NCI-H2081 treated with DMSO at 0.1 percent for 48 hours (cell line): ENCODE data around the gene TMEM132E.

Source experiments
- DNase-seq: peaks from one replicate; lab custom pipeline; 2025; lab: John Stamatoyannopoulos, UW

TMEM132E gene

GRCh38 chr17:34601416-34601815 is 22.0 kb downstream of the TMEM132E start:
- DNase-seq, result no peak

DNA sequence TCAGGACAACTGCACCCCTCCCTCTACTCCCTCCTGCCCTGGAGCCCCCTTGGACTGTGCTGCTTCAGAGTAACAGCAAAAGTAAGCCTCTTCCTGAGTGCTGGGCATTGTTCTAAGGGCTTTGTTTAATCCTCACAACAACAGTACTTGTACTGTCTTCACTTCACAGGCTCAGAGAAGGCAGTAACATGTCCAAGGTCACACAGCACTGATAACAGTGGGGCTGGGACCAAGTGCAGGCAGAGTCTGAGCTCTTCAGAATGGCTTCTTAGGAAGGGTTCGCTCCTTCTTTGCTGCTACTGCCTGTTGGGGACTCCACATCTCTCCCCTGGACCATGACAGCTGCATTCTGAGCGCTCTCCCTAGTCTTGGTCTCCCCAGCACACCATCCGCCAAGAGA is 24.6 kb downstream of the TMEM132E start:
- DNase-seq, result no peak

- DNase-seq, result no peak
Observed at GRCh38 chr17:34606763-34607162, 27.4 kb downstream of the TMEM132E start.

GRCh38 chr17:34607917-34608316 is 28.5 kb downstream of the TMEM132E start:
- DNase-seq, result no peak

- no peak for DNase-seq
Observed at GRCh38 chr17:34609210-34609609, 29.8 kb downstream of the TMEM132E start.

DNA sequence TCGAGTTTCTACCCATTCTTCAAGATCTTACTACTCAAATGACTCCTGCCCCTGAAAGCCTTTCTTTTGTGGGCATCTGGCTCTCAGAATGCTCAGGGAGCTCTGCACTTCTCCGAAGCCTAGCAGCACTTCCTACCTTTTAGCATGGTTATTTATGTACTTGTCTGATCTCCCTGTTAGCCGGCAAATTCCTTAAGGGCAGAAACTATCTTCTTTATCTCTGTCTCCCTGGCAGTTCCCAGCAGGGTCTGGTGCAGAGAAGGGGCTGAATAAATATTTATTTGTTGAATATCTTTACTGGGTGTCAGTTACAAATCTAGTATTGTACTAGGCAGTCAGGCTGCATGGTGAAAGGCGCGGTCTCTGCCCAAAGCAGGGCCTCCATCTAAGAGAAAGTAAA is 30.7 kb downstream of the TMEM132E start:
- no peak for DNase-seq

- DNase-seq, result no peak
Observed at GRCh38 chr17:34610506-34610905, 31.1 kb downstream of the TMEM132E start.

GRCh38 chr17:34613064-34614019 is 34.0 kb downstream of the TMEM132E start:
- DNase-seq, result no peak

DNA sequence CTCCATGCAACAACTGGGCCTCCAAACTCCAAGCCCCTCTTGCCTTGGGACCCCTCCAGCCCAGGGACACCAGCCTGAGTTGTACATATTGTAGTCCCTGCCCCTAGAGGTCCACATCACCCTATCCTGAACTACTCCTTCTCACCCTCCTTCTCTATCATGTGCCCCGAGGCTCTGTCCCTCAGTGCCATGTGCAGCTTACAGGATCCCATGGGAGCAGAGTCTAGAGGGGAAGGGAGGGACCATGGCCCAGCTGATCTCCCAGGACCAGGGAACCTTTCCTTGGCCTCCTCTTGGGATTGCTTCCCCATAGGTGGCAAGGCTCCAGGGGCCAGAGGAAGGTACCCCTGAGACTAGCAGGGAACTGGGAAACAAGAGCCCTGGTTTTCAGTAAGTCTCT is 35.3 kb downstream of the TMEM132E start:
- DNase-seq, result no peak

- DNase-seq, result no peak
Observed at GRCh38 chr17:34615326-34615725, 35.9 kb downstream of the TMEM132E start.

GRCh38 chr17:34616148-34616547 is 36.8 kb downstream of the TMEM132E start:
- DNase-seq, result no peak

DNA sequence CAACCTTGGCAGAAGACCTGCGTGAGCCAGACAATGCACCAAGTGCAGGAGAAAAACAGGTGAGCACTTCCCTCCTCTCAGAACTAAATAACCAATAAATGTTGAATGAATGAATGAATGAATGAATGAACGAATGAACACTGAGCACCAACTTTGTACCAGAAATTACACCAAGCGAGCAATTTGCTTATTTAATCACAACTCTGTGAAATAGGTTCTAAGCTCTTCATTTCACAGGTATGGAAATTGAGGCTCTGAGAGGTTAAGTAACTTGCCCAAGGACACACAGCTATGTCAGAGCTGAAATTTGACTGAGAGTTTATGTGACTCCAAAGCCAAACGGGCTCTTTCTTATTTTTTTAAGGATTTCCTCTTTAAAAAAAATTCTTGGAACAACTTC is 38.0 kb downstream of the TMEM132E start:
- no peak for DNase-seq

GRCh38 chr17:34619687-34620217 is 40.4 kb downstream of the TMEM132E start:
- no peak for DNase-seq

DNA sequence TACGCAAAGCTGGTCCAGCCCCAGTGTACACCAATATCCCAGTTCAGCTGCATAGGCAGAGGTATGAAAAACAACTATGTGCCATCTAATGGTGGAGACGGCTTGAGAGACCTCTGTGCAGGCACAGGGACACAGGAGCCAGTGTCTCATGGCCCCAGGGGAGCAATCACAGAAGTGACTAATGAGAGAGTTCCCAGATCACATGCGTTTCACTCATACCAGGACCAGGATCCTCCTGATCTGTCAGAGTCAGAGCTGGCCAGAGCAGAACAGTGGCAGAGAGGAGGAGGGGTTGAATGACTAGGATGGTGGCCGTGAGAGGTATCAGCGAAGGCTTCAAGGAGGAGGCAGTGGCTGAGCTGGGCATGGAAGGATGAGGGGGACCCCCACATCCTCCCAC is 41.1 kb downstream of the TMEM132E start:
- no peak for DNase-seq

- DNase-seq, result no peak
Observed at GRCh38 chr17:34622862-34623623, 43.7 kb downstream of the TMEM132E start.

- no peak for DNase-seq
Observed at GRCh38 chr17:34623856-34624766, 44.7 kb downstream of the TMEM132E start.

- DNase-seq, result no peak
Observed at GRCh38 chr17:34624767-34625383, 45.5 kb downstream of the TMEM132E start.

- DNase-seq, result no peak
Observed at GRCh38 chr17:34626121-34626681, 46.8 kb downstream of the TMEM132E start.

GRCh38 chr17:34628879-34629278 is 49.5 kb downstream of the TMEM132E start:
- DNase-seq, result no peak

- DNase-seq, result no peak
Observed at GRCh38 chr17:34633351-34633750, 54.0 kb downstream of the TMEM132E start.

- no peak for DNase-seq
Observed at GRCh38 chr17:34633760-34634159, 54.4 kb downstream of the TMEM132E start.
